ENCODE measurements around the gene MBNL2. TPM values are rescaled to one million over a fixed set of nuclear protein-coding genes. Genes with fewer than 3 reads are reported as not detected.

The MBNL2 gene
- total RNA-seq, 1 experiment from 2014 or later: 0.17 TPM

DNA sequence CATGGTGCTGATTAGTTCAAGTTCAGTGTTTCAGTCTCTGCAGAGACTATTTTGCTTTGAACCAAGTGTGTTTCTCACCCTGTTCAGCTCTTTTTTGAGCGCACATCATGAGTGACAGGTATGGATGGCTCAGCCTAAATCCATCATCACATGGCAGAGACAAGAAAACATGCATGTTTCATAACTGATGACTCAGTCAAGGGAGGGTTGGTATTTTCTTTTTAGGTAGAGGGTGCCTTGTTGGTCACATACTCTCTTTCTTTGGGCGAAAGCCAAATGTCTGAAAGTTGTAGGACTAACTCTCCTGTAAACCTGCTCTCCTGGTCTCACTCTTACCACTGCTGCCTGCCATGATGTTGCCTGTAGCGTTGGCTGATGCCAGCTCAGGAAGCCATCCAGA lies 163.7 kb downstream of the MBNL2 start:
- H3K79me1 ChIP-seq (ENCODE audit: insufficient read depth, low read depth, low read length, poor library complexity, severe bottlenecking): no peaks in the 10 kb centered on the region
- H3K27me3 Mint-ChIP-seq (ENCODE audit: low read depth): no peaks in the 10 kb centered on the region; the same call in 1 of the 2 replicates
- H3K4me3 Mint-ChIP-seq: no peak overlapping the region
- no peak overlapping the region for H3K14ac ChIP-seq (ENCODE audit: insufficient read depth, low read length)
- H2BK20ac ChIP-seq (ENCODE audit: low read depth, low read length, poor library complexity, severe bottlenecking): no peak overlapping the region
- no peak overlapping the region for H3K56ac ChIP-seq (ENCODE audit: insufficient read length, low read depth, low read length)
- no CpG with 5 or more reads among the region's 3 CpGs for WGBS (ENCODE audit: extremely low coverage, insufficient read length, low lambda C conversion rate)
- TF ChIP-seq, protein P1, sequence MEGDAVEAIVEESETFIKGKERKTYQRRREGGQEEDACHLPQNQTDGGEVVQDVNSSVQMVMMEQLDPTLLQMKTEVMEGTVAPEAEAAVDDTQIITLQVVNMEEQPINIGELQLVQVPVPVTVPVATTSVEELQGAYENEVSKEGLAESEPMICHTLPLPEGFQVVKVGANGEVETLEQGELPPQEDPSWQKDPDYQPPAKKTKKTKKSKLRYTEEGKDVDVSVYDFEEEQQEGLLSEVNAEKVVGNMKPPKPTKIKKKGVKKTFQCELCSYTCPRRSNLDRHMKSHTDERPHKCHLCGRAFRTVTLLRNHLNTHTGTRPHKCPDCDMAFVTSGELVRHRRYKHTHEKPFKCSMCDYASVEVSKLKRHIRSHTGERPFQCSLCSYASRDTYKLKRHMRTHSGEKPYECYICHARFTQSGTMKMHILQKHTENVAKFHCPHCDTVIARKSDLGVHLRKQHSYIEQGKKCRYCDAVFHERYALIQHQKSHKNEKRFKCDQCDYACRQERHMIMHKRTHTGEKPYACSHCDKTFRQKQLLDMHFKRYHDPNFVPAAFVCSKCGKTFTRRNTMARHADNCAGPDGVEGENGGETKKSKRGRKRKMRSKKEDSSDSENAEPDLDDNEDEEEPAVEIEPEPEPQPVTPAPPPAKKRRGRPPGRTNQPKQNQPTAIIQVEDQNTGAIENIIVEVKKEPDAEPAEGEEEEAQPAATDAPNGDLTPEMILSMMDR (conservative IDR thresholded peaks at IDR 0.05): no peak
- H4K20me1 ChIP-seq (ENCODE audit: control insufficient read depth, insufficient read depth, insufficient read length): no peaks in the 10 kb centered on the region
- H2BK5ac ChIP-seq (ENCODE audit: insufficient read length, low read length): no peak overlapping the region
- no peak overlapping the region for H4K8ac ChIP-seq (replicated peaks; ENCODE audit: insufficient read length, low read depth, low read length)
- H3K4me1 ChIP-seq (ENCODE audit: insufficient read depth, low read length): no peaks in the 10 kb centered on the region
- H2BK15ac ChIP-seq (ENCODE audit: low read depth, low read length): no peak overlapping the region
- no peak overlapping the region for H3K4me2 ChIP-seq (ENCODE audit: insufficient read depth, insufficient read length, low read length)
- no peak overlapping the region for H3K27ac ChIP-seq (ENCODE audit: insufficient read length, low read depth, low read length)
- no peak overlapping the region for H3K23ac ChIP-seq (ENCODE audit: insufficient read length, low read depth, low read length)
- H3K4me1 Mint-ChIP-seq: no peaks in the 10 kb centered on the region
- no peak overlapping the region for H2BK12ac ChIP-seq (ENCODE audit: insufficient read length, low read depth, low read length)
- H2AFZ ChIP-seq (ENCODE audit: low read length): no peak overlapping the region
- H3K18ac ChIP-seq (ENCODE audit: insufficient read length, low read depth, low read length): no peak overlapping the region
- H3K9me3 Mint-ChIP-seq: no peaks in the 10 kb centered on the region; a peak in 1 of 5 replicates
- no peak overlapping the region for H3K4ac ChIP-seq (ENCODE audit: low read depth, low read length)
- no peak overlapping the region for H3K27ac Mint-ChIP-seq
- no peak overlapping the region for H3T11ph ChIP-seq (ENCODE audit: low read length)
- H3K36me3 Mint-ChIP-seq (ENCODE audit: insufficient read depth in 1 of 3, low read depth in 3 of 3): no peaks in the 10 kb centered on the region
- no peaks in the 10 kb centered on the region for H3K23me2 ChIP-seq (ENCODE audit: insufficient read length, low read depth, low read length, poor library complexity, severe bottlenecking)
- H2BK120ac ChIP-seq (ENCODE audit: low read depth, low read length, poor library complexity, severe bottlenecking): no peak overlapping the region
- no peak overlapping the region for H2AK5ac ChIP-seq (ENCODE audit: insufficient read length, low read length)
- H3K9me3 ChIP-seq (ENCODE audit: control insufficient read depth, low read depth, low read length): no peaks in the 10 kb centered on the region
- no peaks in the 10 kb centered on the region for H3K27me3 ChIP-seq (ENCODE audit: insufficient read depth, low read length)
- H3K79me2 ChIP-seq (ENCODE audit: insufficient read depth, low read length): no peaks in the 10 kb centered on the region
- no peak overlapping the region for H4K91ac ChIP-seq (ENCODE audit: insufficient read length, low read depth, low read length)
- no peak overlapping the region for H4K5ac ChIP-seq (ENCODE audit: insufficient read length, low read depth, low read length)
- H3K9ac ChIP-seq (ENCODE audit: extremely low read depth, insufficient read length, low read length): no peak overlapping the region
- DNase-seq: no peak

Measured in H9 (cell line).